ENCODE results near the gene CBX7.

Gene CBX7

GRCh38 chr22:39138357-39138997 is 14.0 kb downstream of the CBX7 start:
- no peak overlapping the region for H3K4me3 ChIP-seq (ENCODE audit: severe bottlenecking)
- H3K9me3 ChIP-seq (ENCODE audit: severe bottlenecking) = no peaks in the 10 kb centered on the region
- no peak for DNase-seq (ENCODE audit: low spot score)
- no peak for ATAC-seq (ENCODE audit: low read depth)
- no peak overlapping the region for H3K27ac ChIP-seq (ENCODE audit: poor library complexity, severe bottlenecking)
- TF ChIP-seq CTCF (IDR thresholded peaks at IDR 0.05; ENCODE audit: poor library complexity, severe bottlenecking) = no peak
- H3K4me1 ChIP-seq (ENCODE audit: insufficient read depth, poor library complexity, severe bottlenecking) = no peaks in the 10 kb centered on the region
- no peaks in the 10 kb centered on the region for H3K27me3 ChIP-seq (ENCODE audit: insufficient read depth, poor library complexity, severe bottlenecking)
- H3K36me3 ChIP-seq (ENCODE audit: low read depth) = no peaks in the 10 kb centered on the region

- DNase-seq (ENCODE audit: low spot score) (no peak), ATAC-seq (ENCODE audit: low read depth) (no peak)
- H3K36me3 ChIP-seq (ENCODE audit: low read depth) = no peaks in the 10 kb centered on the region
Observed at GRCh38 chr22:39136317-39136716, 16.2 kb downstream of the CBX7 start.

GRCh38 chr22:39135092-39135896 is 17.2 kb downstream of the CBX7 start:
- Histone ChIP-seq H3K36me3 (ENCODE audit: low read depth) (no peaks in the 10 kb centered on the region), H3K27me3 (ENCODE audit: insufficient read depth, poor library complexity, severe bottlenecking) (no peaks in the 10 kb centered on the region), H3K4me1 (ENCODE audit: insufficient read depth, poor library complexity, severe bottlenecking) (no peaks in the 10 kb centered on the region), H3K4me3 (ENCODE audit: severe bottlenecking) (no peak overlapping the region), H3K9me3 (ENCODE audit: severe bottlenecking) (no peaks in the 10 kb centered on the region), H3K27ac (ENCODE audit: poor library complexity, severe bottlenecking) (no peak overlapping the region)
- peak; percentile 67 for TF ChIP-seq CTCF (IDR thresholded peaks at IDR 0.05; ENCODE audit: poor library complexity, severe bottlenecking)
- ATAC-seq (ENCODE audit: low read depth) (peak; percentile 87), DNase-seq (ENCODE audit: low spot score) (peak; percentile 67)

More at GRCh38 chr22:39136317-39136716, 16.2 kb downstream of the CBX7 start:
- Histone ChIP-seq H3K4me3 (ENCODE audit: severe bottlenecking) (no peak overlapping the region), H3K9me3 (ENCODE audit: severe bottlenecking) (no peaks in the 10 kb centered on the region), H3K4me1 (ENCODE audit: insufficient read depth, poor library complexity, severe bottlenecking) (no peaks in the 10 kb centered on the region), H3K27me3 (ENCODE audit: insufficient read depth, poor library complexity, severe bottlenecking) (no peaks in the 10 kb centered on the region), H3K27ac (ENCODE audit: poor library complexity, severe bottlenecking) (no peak overlapping the region)
- TF ChIP-seq CTCF (IDR thresholded peaks at IDR 0.05; ENCODE audit: poor library complexity, severe bottlenecking) = no peak

- no peak for ATAC-seq (ENCODE audit: low read depth)
- no peak for DNase-seq (ENCODE audit: low spot score)
- no peaks in the 10 kb centered on the region for H3K36me3 ChIP-seq (ENCODE audit: low read depth)
- TF ChIP-seq CTCF (IDR thresholded peaks at IDR 0.05; ENCODE audit: poor library complexity, severe bottlenecking) = no peak
- no peaks in the 10 kb centered on the region for H3K9me3 ChIP-seq (ENCODE audit: severe bottlenecking)
- no peak overlapping the region for H3K27ac ChIP-seq (ENCODE audit: poor library complexity, severe bottlenecking)
- no peaks in the 10 kb centered on the region for H3K4me1 ChIP-seq (ENCODE audit: insufficient read depth, poor library complexity, severe bottlenecking)
- no peak overlapping the region for H3K4me3 ChIP-seq (ENCODE audit: severe bottlenecking)
- no peaks in the 10 kb centered on the region for H3K27me3 ChIP-seq (ENCODE audit: insufficient read depth, poor library complexity, severe bottlenecking)
Observed at GRCh38 chr22:39134366-39135091, 18.0 kb downstream of the CBX7 start.
